HepG2 (cell line): ENCODE measurements around the gene CAV3. TPM values are rescaled to one million over a fixed set of nuclear protein-coding genes. Genes with fewer than 3 reads are reported as not detected.

Experiments
- ATAC-seq: fragments of 200-7000 bp; cut with Tn5 transposase; 3 replicates; pipeline ENCODE4 v1.9.1; 2020; ENCODE audit warnings: mild to moderate bottlenecking, moderate library complexity
- Bru-seq: library from RNA; stranded (reverse); fragments of 400-500 nt; gene quantifications from one replicate; lab custom pipeline; 2021; lab: Mats Ljungman, UMichigan
- BruChase-seq, 2 experiments: library from RNA; stranded (reverse); fragments of 400-500 nt; gene quantifications; one replicate each; lab custom pipeline; 2021; lab: Mats Ljungman, UMichigan
- BruUV-seq: library from RNA; stranded (reverse); fragments of 400-500 nt; replicated peaks from 2 replicates; lab custom pipeline; 2021; lab: Mats Ljungman, UMichigan
- CTCF ChIA-PET: fragments of 300-600 bp; formaldehyde crosslinking; extraction: SDS; loops from one replicate; lab custom pipeline; 2021; ENCODE audit warnings: low total read pairs, inconsistent platforms, low intra/inter-chr PET ratio; lab: Yijun Ruan, JAX
- POLR2A ChIA-PET: fragments of 350-600 bp; sonication (Branson Sonifier 250); formaldehyde crosslinking; loops from one replicate; lab custom pipeline; 2020; ENCODE audit warnings: antibody characterized with exemption, inconsistent platforms; lab: Yijun Ruan, JAX
- DNase-seq: peaks from one replicate; pipeline ENCODE4 v3.0.0-alpha.2; 2015; ENCODE audit warnings: low spot score
- FAIRE-seq: peaks from 3 replicates; lab custom pipeline; 2011; peaks lifted over from hg19 to GRCh38; lab: Jason Lieb, UNC
- H2AFZ ChIP-seq: one replicate; pipeline ENCODE4 v1.6.1; 2011; ENCODE audit warnings: low read length, inconsistent platforms
- H3K27ac ChIP-seq: fragments of 300-600 bp; 3 replicates; pipeline ENCODE4 v1.8.0; 2011; ENCODE audit warnings: mixed run types, mild to moderate bottlenecking, mixed read lengths, low read length, inconsistent platforms; ENCODE audit not compliant: insufficient read depth; ENCODE audit errors: extremely low read length
- H3K27me3 ChIP-seq, 2 experiments: fragments of 200-600 bp in 1 of 2; 2 replicates in 1 of 2; 3 replicates in 1 of 2; pipeline versions ENCODE4 v1.6.0 to v1.8.0; 2011; ENCODE audit warnings: low read length in 2 of 2, mild to moderate bottlenecking in 2 of 2, moderate library complexity in 2 of 2, inconsistent platforms in 1 of 2; ENCODE audit not compliant: insufficient read depth in 2 of 2, control insufficient read depth in 1 of 2
- H3K36me3 ChIP-seq, 2 experiments: fragments of 200-600 bp in 1 of 2; replicated peaks in 1 of 2; 2 replicates in 1 of 2; 3 replicates in 1 of 2; pipeline versions ENCODE4 v1.5.1 to v1.8.0; 2011; ENCODE audit warnings: low read length in 2 of 2, inconsistent platforms in 1 of 2; ENCODE audit not compliant: insufficient read depth in 2 of 2, control insufficient read depth in 1 of 2
- H3K4me1 ChIP-seq: 2 replicates; pipeline ENCODE4 v1.5.1; 2012; ENCODE audit warnings: low read length, inconsistent platforms; ENCODE audit not compliant: insufficient read depth
- H3K4me2 ChIP-seq: 2 replicates; pipeline ENCODE4 v1.6.0; 2011; ENCODE audit warnings: low read depth, low read length, inconsistent platforms
- H3K4me3 ChIP-seq, 3 experiments: fragments of 200-600 bp in 1 of 3; sonication (generic), shearing (Covaris generic) in 1 of 3; replicated peaks in 1 of 3; 2 replicates each; pipeline ENCODE4 v1.5.1; 2011 to 2016; ENCODE audit warnings: low read length in 3 of 3, inconsistent platforms in 2 of 3, low read depth in 2 of 3, mild to moderate bottlenecking in 2 of 3, control low read depth in 1 of 3, mixed read lengths in 1 of 3; ENCODE audit not compliant: insufficient read depth in 1 of 3
- H3K79me2 ChIP-seq: one replicate; pipeline ENCODE4 v1.6.1; 2011; ENCODE audit warnings: low read length, inconsistent platforms; ENCODE audit not compliant: insufficient read depth
- H3K9ac ChIP-seq: 2 replicates; pipeline ENCODE4 v1.6.0; 2011; ENCODE audit warnings: mild to moderate bottlenecking, low read depth, low read length, inconsistent platforms; ENCODE audit not compliant: insufficient read depth
- H3K9me3 ChIP-seq: 2 replicates; pipeline ENCODE4 v1.5.1; 2012; ENCODE audit warnings: mild to moderate bottlenecking, low read length
- H4K20me1 ChIP-seq: 2 replicates; pipeline ENCODE4 v1.6.0; 2011; ENCODE audit warnings: inconsistent platforms, mild to moderate bottlenecking, low read length, moderate library complexity; ENCODE audit not compliant: insufficient read depth
- CBX1 ChIP-seq: IDR thresholded peaks from one replicate; pipeline ENCODE4 v1.6.1; 2016; ENCODE audit warnings: antibody characterized with exemption, low read depth
- REXO4 ChIP-seq: sonication (generic); formaldehyde crosslinking; IDR thresholded peaks from 2 replicates; pipeline ENCODE4 v1.8.0; 2022; ENCODE audit warnings: missing genetic modification reagents, mild to moderate bottlenecking, borderline replicate concordance
- SKI ChIP-seq: fragments of 450-650 bp; IDR thresholded peaks from one replicate; pipeline ENCODE4 v1.6.1; 2018; ENCODE audit warnings: mild to moderate bottlenecking; ENCODE audit not compliant: partially characterized antibody
- SP5 ChIP-seq: IDR thresholded peaks from 2 replicates; pipeline ENCODE4 v1.6.1; 2016; ENCODE audit warnings: low read depth, borderline replicate concordance
- ZNF337 ChIP-seq: sonication (generic); formaldehyde crosslinking; IDR thresholded peaks from 2 replicates; pipeline ENCODE4 v1.5.1; 2020; ENCODE audit warnings: missing genetic modification reagents, low read depth, mild to moderate bottlenecking, borderline replicate concordance
- ZNF781 ChIP-seq: sonication (generic); formaldehyde crosslinking; IDR thresholded peaks from 2 replicates; pipeline ENCODE4 v1.5.1; 2020; ENCODE audit warnings: borderline replicate concordance, mild to moderate bottlenecking, missing genetic modification reagents; ENCODE audit errors: not compliant biosample characterization
- WGBS: methylation state at CpG from one replicate; pipeline ENCODE4 v1.1.6; 2017; ENCODE audit warnings: low lambda C conversion rate; 5-methylcytosine and 5-hydroxymethylcytosine counted together
- in situ Hi-C: cut with HindIII; loops from 2 replicates; pipeline ENCODE4 v1.10.0; 2017; ENCODE audit warnings: low pct_unique_long_range_greater_than_20kb; ENCODE audit not compliant: extremely low pct_ligation_motif_present
- intact Hi-C: fragments of 100-400 bp; cut with micrococcal nuclease; formaldehyde crosslinking; loops from one replicate; pipeline ENCODE4 v1.10.0; 2022; ENCODE audit not compliant: unreplicated experiment
- long read RNA-seq, 2 experiments: library from RNA in 1 of 2; library from polyadenylated mRNA in 1 of 2; stranded (forward) in 1 of 2; unstranded in 1 of 2; transcript quantifications; one replicate each; pipeline ENCODE4 v2.0.0, GENCODE V29; 2019 to 2022
- polyA minus RNA-seq, 3 experiments: library from RNA; depleted of rRNA, polyadenylated mRNA; stranded (reverse); fragments of >200 nt; gene quantifications; 2 replicates each; pipeline ENCODE4 v1.2.3, GENCODE V29; 2011; ENCODE audit warnings: low replicate concordance in 1 of 3
- polyA plus RNA-seq, 8 experiments: library from polyadenylated mRNA; depleted of rRNA in 3 of 8; stranded (reverse) in 7 of 8; unstranded in 1 of 8; fragments of >200 nt; fragmentation: Illumina TruSeq in 4 of 8; extraction: Trizol in 4 of 8; gene quantifications; 2 replicates each; pipeline versions ENCODE4 v1.2.1 to v1.2.3, GENCODE V29; 2011 to 2016; ENCODE audit warnings: low read depth in 4 of 8, missing spikeins in 1 of 8, mixed read lengths in 1 of 8; ENCODE audit not compliant: insufficient read depth in 1 of 8
- total RNA-seq, 5 experiments: library from RNA; depleted of rRNA; stranded (reverse); fragments of >200 nt; fragmentation: Illumina TruSeq; extraction: Trizol; gene quantifications; 2 replicates each; pipeline ENCODE4 v1.2.3, GENCODE V29; 2016; ENCODE audit warnings: low read depth in 1 of 5
- TF ChIP-seq, protein P1 (sequence below), 2 experiments: fragments of 450-650 bp in 1 of 2; sonication (generic) in 1 of 2; formaldehyde crosslinking; IDR thresholded peaks; 2 replicates each; pipeline versions ENCODE4 v1.5.0 to v1.8.0; 2020 to 2022; ENCODE audit warnings: mild to moderate bottlenecking in 1 of 2, missing genetic modification reagents in 1 of 2
- TF ChIP-seq, protein P2 (sequence below): sonication (generic); formaldehyde crosslinking; IDR thresholded peaks from 2 replicates; pipeline ENCODE4 v1.4.0; 2020; ENCODE audit warnings: mild to moderate bottlenecking, missing genetic modification reagents, borderline replicate concordance

CAV3 gene
- total RNA-seq (2016; rRNA removed; fragmentation: Illumina TruSeq; extraction: Trizol) (not detected in 2 replicates), polyA plus RNA-seq (2011; rRNA removed) (not detected in 2 replicates), polyA minus RNA-seq (2011; rRNA and poly(A)+ RNA removed; ENCODE audit: low replicate concordance) (not detected in 2 replicates), Bru-seq, nascent RNA (not detected), BruChase-seq, experiment 1, labeled RNA remaining after a 6-hour chase (not detected), BruChase-seq, experiment 2, labeled RNA remaining after a 2-hour chase (percentile 7 among the genes with signal in this experiment)
- not detected in 2 replicates for total RNA-seq (2016; cell fraction: cytosol; rRNA removed; fragmentation: Illumina TruSeq; extraction: Trizol; ENCODE audit: low read depth)
- not detected in 2 replicates for total RNA-seq (2016; cell fraction: insoluble cytoplasmic fraction; rRNA removed; fragmentation: Illumina TruSeq; extraction: Trizol)
- not detected in 2 replicates for total RNA-seq (2016; cell fraction: membrane; rRNA removed; fragmentation: Illumina TruSeq; extraction: Trizol)
- total RNA-seq (2016; cell fraction: nucleus; rRNA removed; fragmentation: Illumina TruSeq; extraction: Trizol), result not detected in 2 replicates
- not detected in 2 replicates for polyA plus RNA-seq (2011; cell fraction: cytosol; rRNA removed)
- polyA plus RNA-seq (2011; cell fraction: nucleus; rRNA removed), result not detected in 2 replicates
- not detected in 2 replicates for polyA plus RNA-seq (2012)
- polyA plus RNA-seq (2016; cell fraction: cytosol; fragmentation: Illumina TruSeq; extraction: Trizol; ENCODE audit: low read depth), result not detected in 2 replicates
- polyA plus RNA-seq (2016; cell fraction: insoluble cytoplasmic fraction; fragmentation: Illumina TruSeq; extraction: Trizol; ENCODE audit: low read depth), result not detected in 2 replicates
- not detected in 2 replicates for polyA plus RNA-seq (2016; cell fraction: membrane; fragmentation: Illumina TruSeq; extraction: Trizol; ENCODE audit: low read depth)
- polyA plus RNA-seq (2016; cell fraction: nucleus; fragmentation: Illumina TruSeq; extraction: Trizol; ENCODE audit: insufficient read depth, low read depth), result not detected in 2 replicates
- polyA minus RNA-seq (2011; cell fraction: cytosol; rRNA and poly(A)+ RNA removed), result not detected in 2 replicates
- not detected in 2 replicates for polyA minus RNA-seq (2011; cell fraction: nucleus; rRNA and poly(A)+ RNA removed)
- long read RNA-seq, experiment 1, result 0 reads
- long read RNA-seq, experiment 2, result 0 reads

DNA sequence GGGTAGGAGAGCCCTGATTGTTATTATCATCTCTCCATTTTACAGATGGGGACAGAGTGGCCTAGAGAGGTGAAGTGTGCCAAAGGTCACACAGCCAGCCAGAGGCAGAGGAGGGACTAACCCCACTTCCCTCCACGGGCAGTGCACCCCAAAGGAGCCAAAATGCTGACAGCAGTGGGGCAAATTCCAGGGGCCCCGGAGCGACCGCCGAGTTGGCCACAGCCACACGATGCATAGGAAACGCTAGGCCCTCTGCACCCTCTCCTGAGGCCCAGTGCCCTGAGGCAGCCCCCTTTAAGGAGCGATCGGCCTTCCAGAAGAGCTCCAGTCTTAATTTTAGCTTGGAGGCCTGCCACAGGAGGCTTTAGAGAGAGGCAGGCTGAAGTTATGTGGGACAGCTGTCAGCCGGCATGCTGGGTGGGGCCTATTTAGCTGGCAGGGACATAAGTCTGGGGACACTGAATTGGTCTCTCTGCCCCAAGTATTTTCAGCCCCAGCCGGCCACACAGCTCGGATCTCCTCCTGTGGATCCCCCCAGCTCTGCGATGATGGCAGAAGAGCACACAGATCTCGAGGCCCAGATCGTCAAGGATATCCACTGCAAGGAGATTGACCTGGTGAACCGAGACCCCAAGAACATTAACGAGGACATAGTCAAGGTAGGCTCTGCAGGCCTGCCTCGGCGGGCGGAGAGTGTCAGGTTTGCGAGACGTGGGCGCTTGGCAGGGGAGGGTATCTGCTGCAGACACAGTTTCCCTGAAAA, at the start of gene CAV3:
Gene CAV3 (plus strand): TSS at position 471 of the 763 bp plus-strand sequence. CDS start 75 bp downstream, at position 546.
- intact Hi-C loops (no loop called here), in situ Hi-C loops (no loop called here)
- no peak within 1 kb of the TSS for H2AFZ ChIP-seq
- ChIA-PET CTCF (no interaction called here), POLR2A (no interaction called here)
- no TSS peak for BruUV-seq
- no peak within 1 kb of the TSS for H3K4me3 ChIP-seq
- H3K9ac ChIP-seq, result no peak within 1 kb of the TSS
- H3K36me3 ChIP-seq, result no peaks in the 10 kb centered on the region
- H3K4me1 ChIP-seq, result no peaks in the 10 kb centered on the region
- no peak within 1 kb of the TSS for H3K27ac ChIP-seq
- FAIRE-seq (no peak), DNase-seq (no peak), ATAC-seq (peak; percentile 29; the same call in 1 of the 3 replicates)
- no peaks in the 10 kb centered on the region for H3K9me3 ChIP-seq
- peaks cover 4 to 67% of the 10 kb centered on the region in 2 experiments for H3K27me3 ChIP-seq
- H3K79me2 ChIP-seq, result no peaks in the 10 kb centered on the region
- TF ChIP-seq REXO4 (CRISPR knock-in tag) (no peak), SKI (no peak), ZNF337 (CRISPR knock-in tag) (no peak), CBX1 (no peak), ZNF781 (CRISPR knock-in tag) (no peak), SP5 (no peak)
- TF ChIP-seq, protein P1, sequence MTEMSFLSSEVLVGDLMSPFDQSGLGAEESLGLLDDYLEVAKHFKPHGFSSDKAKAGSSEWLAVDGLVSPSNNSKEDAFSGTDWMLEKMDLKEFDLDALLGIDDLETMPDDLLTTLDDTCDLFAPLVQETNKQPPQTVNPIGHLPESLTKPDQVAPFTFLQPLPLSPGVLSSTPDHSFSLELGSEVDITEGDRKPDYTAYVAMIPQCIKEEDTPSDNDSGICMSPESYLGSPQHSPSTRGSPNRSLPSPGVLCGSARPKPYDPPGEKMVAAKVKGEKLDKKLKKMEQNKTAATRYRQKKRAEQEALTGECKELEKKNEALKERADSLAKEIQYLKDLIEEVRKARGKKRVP (CRISPR knock-in tag; IDR thresholded peaks at IDR 0.05), result no peak
- TF ChIP-seq, protein P2, sequence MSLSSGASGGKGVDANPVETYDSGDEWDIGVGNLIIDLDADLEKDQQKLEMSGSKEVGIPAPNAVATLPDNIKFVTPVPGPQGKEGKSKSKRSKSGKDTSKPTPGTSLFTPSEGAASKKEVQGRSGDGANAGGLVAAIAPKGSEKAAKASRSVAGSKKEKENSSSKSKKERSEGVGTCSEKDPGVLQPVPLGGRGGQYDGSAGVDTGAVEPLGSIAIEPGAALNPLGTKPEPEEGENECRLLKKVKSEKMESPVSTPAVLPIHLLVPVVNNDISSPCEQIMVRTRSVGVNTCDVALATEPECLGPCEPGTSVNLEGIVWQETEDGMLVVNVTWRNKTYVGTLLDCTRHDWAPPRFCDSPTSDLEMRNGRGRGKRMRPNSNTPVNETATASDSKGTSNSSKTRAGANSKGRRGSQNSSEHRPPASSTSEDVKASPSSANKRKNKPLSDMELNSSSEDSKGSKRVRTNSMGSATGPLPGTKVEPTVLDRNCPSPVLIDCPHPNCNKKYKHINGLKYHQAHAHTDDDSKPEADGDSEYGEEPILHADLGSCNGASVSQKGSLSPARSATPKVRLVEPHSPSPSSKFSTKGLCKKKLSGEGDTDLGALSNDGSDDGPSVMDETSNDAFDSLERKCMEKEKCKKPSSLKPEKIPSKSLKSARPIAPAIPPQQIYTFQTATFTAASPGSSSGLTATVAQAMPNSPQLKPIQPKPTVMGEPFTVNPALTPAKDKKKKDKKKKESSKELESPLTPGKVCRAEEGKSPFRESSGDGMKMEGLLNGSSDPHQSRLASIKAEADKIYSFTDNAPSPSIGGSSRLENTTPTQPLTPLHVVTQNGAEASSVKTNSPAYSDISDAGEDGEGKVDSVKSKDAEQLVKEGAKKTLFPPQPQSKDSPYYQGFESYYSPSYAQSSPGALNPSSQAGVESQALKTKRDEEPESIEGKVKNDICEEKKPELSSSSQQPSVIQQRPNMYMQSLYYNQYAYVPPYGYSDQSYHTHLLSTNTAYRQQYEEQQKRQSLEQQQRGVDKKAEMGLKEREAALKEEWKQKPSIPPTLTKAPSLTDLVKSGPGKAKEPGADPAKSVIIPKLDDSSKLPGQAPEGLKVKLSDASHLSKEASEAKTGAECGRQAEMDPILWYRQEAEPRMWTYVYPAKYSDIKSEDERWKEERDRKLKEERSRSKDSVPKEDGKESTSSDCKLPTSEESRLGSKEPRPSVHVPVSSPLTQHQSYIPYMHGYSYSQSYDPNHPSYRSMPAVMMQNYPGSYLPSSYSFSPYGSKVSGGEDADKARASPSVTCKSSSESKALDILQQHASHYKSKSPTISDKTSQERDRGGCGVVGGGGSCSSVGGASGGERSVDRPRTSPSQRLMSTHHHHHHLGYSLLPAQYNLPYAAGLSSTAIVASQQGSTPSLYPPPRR (CRISPR knock-in tag), result no peak
- no peak within 1 kb of the TSS for H3K4me2 ChIP-seq
- WGBS, result 51% methylated on average over 16 of the region's 23 CpGs
- no peaks in the 10 kb centered on the region for H4K20me1 ChIP-seq
